Thyroid gland (tissue), 4 donors: ENCODE data around the gene HSP90AA1.
"Not testable (repeated sequence)": the region's sequence is repeated elsewhere in the genome, so short reads cannot be mapped to it uniquely, and the experiment has no call there.

Experiments
- POLR2A ChIP-seq, 2 donors: fragments of 450-650 bp; IDR thresholded peaks; one replicate each; pipeline ENCODE4 v1.6.1; 2017; ENCODE audit warnings: antibody characterized with exemption in 2 of 2, mild to moderate bottlenecking in 2 of 2, moderate library complexity in 1 of 2
- TF ChIP-seq, protein P1 (sequence below), 6 experiments: fragments of 200-600 bp in 3 of 6; fragments of 450-650 bp in 3 of 6; sonication (generic) in 3 of 6; IDR thresholded peaks; one replicate each; pipeline ENCODE4 v1.5.1; 2016 to 2019; ENCODE audit warnings: antibody characterized with exemption in 6 of 6, mild to moderate bottlenecking in 2 of 6, inconsistent platforms in 1 of 6, moderate library complexity in 1 of 6

DNA sequence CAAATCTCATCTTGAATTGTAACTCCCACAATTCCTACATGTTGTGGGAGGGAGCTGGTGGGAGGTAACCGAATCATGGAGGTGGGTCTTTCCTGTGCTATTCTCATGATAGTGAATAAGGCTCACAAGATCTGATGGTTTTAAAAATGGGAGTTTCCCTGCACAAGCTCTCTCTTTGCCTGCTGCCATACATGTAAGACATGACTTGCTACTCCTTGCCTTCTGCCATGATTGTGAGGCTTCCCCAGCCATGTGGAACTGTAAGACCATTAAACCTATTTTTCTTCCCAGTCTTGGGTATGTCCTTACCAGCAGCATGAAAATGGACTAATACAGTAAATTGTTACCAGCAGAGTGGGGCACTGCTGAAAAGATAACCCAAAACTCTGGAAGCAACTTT, 22.5 kb upstream of the HSP90AA1 start:
- TF ChIP-seq, protein P1, sequence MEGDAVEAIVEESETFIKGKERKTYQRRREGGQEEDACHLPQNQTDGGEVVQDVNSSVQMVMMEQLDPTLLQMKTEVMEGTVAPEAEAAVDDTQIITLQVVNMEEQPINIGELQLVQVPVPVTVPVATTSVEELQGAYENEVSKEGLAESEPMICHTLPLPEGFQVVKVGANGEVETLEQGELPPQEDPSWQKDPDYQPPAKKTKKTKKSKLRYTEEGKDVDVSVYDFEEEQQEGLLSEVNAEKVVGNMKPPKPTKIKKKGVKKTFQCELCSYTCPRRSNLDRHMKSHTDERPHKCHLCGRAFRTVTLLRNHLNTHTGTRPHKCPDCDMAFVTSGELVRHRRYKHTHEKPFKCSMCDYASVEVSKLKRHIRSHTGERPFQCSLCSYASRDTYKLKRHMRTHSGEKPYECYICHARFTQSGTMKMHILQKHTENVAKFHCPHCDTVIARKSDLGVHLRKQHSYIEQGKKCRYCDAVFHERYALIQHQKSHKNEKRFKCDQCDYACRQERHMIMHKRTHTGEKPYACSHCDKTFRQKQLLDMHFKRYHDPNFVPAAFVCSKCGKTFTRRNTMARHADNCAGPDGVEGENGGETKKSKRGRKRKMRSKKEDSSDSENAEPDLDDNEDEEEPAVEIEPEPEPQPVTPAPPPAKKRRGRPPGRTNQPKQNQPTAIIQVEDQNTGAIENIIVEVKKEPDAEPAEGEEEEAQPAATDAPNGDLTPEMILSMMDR (IDR thresholded peaks at IDR 0.05) = not testable (repeated sequence)
- TF ChIP-seq POLR2A (IDR thresholded peaks at IDR 0.05) = not testable (repeated sequence)
